Psoas muscle (tissue), 8 donors: ENCODE data around the gene ARID4B. TPM values are rescaled to one million over a fixed set of nuclear protein-coding genes. Genes with fewer than 3 reads are reported as not detected.
"Not testable (repeated sequence)": the region's sequence is repeated elsewhere in the genome, so short reads cannot be mapped to it uniquely, and the experiment has no call there.

ENCODE experiments used
- ATAC-seq, 4 donors: fragments of 200-7000 bp; cut with Tn5 transposase; one replicate each; pipeline ENCODE4 v1.9.1; 2020; ENCODE audit warnings: moderate library complexity in 3 of 4, mild to moderate bottlenecking in 2 of 4
- DNase-seq, 2 donors: peaks; one replicate each; pipeline ENCODE4 v3.0.0-alpha.2; 2020
- H3K27ac ChIP-seq: fragments of 200-600 bp; one replicate; pipeline ENCODE4 v1.8.0; 2022
- H3K27me3 ChIP-seq, 3 donors: fragments of 200-600 bp in 1 of 3; one replicate each; pipeline versions ENCODE4 v1.6.1 to v1.8.0; 2013 to 2022; ENCODE audit warnings: low read length in 2 of 3, mild to moderate bottlenecking in 2 of 3, moderate library complexity in 1 of 3; ENCODE audit not compliant: insufficient read depth in 3 of 3
- H3K36me3 ChIP-seq, 2 donors: fragments of 200-600 bp in 1 of 2; one replicate each; pipeline versions ENCODE4 v1.6.1 to v1.8.0; 2013 to 2022; ENCODE audit warnings: low read depth in 1 of 2, mild to moderate bottlenecking in 1 of 2, moderate library complexity in 1 of 2; ENCODE audit not compliant: insufficient read depth in 1 of 2
- H3K4me1 ChIP-seq: fragments of 200-600 bp; one replicate; pipeline ENCODE4 v1.8.0; 2022
- H3K4me3 ChIP-seq: fragments of 200-600 bp; one replicate; pipeline ENCODE4 v1.8.0; 2022; ENCODE audit warnings: mild to moderate bottlenecking
- H3K9me3 ChIP-seq: fragments of 200-600 bp; one replicate; pipeline ENCODE4 v1.8.0; 2022
- WGBS, 3 donors: extraction: QIAGEN DNeasy Blood & Tissue Kit; methylation state at CpG; one replicate each; pipeline versions ENCODE4 v1.1.6 to v1.1.7; 2013; 5-methylcytosine and 5-hydroxymethylcytosine counted together
- intact Hi-C, 2 donors: fragments of 100-400 bp; cut with DNase I; formaldehyde crosslinking; loops; one replicate each; pipeline versions ENCODE4 v1.11.0 to v1.14.2; 2022
- polyA plus RNA-seq, 3 donors: library from polyadenylated mRNA; stranded (reverse); fragments of 200-250 nt; gene quantifications; one replicate each; pipeline ENCODE4 v1.2.3, GENCODE V29; 2013
- total RNA-seq, 4 donors: library from RNA; stranded (reverse); fragmentation: NEBNext Ultra II Directional in 2 of 4; extraction: Animal tissue kit (Norgen Biotek cat#: 25700) in 2 of 4; gene quantifications; one replicate each; pipeline versions ENCODE4 v1.2.1 to v1.2.4, GENCODE V29; 2021 to 2023
- TF ChIP-seq, protein P1 (sequence below): fragments of 200-600 bp; IDR thresholded peaks from one replicate; pipeline ENCODE4 v1.8.0; 2022; ENCODE audit warnings: antibody characterized with exemption
- donor health status: healthy with polysubstance abuse.
- donor health status: DM: no; HTN: no; CAD: no; lungs with moderate emphysema.
- donor health status: Bipolar disorder and iron deficiency.
- donor health status: healthy.
- donor health status: DM: yes; HTN: yes; CAD: no.
- donor health status: DM: no; HTN: no; CAD: no.
- donor health status: DM: no; HTN: no; CAD: no.
- donor health status: DM: yes; HTN: yes; CAD: no.

Gene ARID4B
- total and polyA plus RNA-seq, 7 donors = 2.9 to 16.0 (median 13.7) TPM

GRCh38 chr1:235272851-235273250, 55.1 kb downstream of the ARID4B start:
- ATAC-seq = no peak
- DNase-seq = no peak
- TF ChIP-seq, protein P1, sequence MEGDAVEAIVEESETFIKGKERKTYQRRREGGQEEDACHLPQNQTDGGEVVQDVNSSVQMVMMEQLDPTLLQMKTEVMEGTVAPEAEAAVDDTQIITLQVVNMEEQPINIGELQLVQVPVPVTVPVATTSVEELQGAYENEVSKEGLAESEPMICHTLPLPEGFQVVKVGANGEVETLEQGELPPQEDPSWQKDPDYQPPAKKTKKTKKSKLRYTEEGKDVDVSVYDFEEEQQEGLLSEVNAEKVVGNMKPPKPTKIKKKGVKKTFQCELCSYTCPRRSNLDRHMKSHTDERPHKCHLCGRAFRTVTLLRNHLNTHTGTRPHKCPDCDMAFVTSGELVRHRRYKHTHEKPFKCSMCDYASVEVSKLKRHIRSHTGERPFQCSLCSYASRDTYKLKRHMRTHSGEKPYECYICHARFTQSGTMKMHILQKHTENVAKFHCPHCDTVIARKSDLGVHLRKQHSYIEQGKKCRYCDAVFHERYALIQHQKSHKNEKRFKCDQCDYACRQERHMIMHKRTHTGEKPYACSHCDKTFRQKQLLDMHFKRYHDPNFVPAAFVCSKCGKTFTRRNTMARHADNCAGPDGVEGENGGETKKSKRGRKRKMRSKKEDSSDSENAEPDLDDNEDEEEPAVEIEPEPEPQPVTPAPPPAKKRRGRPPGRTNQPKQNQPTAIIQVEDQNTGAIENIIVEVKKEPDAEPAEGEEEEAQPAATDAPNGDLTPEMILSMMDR = no peak
- Histone ChIP-seq H3K36me3 (no peaks in the 10 kb centered on the region), H3K27ac (no peak overlapping the region), H3K4me1 (peaks cover 33% of the 10 kb centered on the region), H3K4me3 (no peak overlapping the region), H3K27me3 (no peaks in the 10 kb centered on the region), H3K9me3 (no peaks in the 10 kb centered on the region)
- intact Hi-C loops = no loop called here
- WGBS, 3 donors = 70 to 82% (median 80%) methylated on average over 4 of the region's 4 CpGs

GRCh38 chr1:235270625-235271024, 57.4 kb downstream of the ARID4B start:
- Histone ChIP-seq H3K27me3 (no peaks in the 10 kb centered on the region), H3K27ac (no peak overlapping the region), H3K9me3 (no peaks in the 10 kb centered on the region), H3K36me3 (no peaks in the 10 kb centered on the region), H3K4me3 (no peak overlapping the region), H3K4me1 (peaks cover 32% of the 10 kb centered on the region)
- peak in 1 of 4 donors; percentile 21 for ATAC-seq
- DNase-seq = no peak
- TF ChIP-seq, protein P1 = no peak
- intact Hi-C loops = no loop called here

DNA sequence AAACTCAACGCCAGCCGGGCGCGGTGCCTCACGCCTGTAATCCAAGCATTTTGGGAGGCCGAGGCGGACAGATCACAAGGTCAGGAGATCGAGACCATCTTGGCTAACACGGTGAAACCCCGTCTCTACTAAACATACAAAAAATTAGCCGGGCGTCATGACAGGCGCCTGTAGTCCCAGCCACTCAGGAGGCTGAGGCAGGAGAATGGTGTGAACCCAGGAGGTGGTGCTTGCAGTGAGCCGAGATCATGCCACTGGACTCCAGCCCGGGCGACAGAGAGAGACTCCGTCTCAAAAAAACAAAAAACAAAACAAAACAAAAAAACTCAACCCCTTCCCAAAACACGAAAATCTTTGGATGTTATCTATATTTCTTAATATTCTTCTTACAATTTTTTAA, 58.0 kb downstream of the ARID4B start:
- H3K36me3 ChIP-seq, H3K4me3 ChIP-seq, H3K27ac ChIP-seq, intact Hi-C loops, ATAC-seq, H3K27me3 ChIP-seq, DNase-seq, H3K9me3 ChIP-seq: not testable (repeated sequence)
- H3K4me1 ChIP-seq = peaks cover 26% of the 10 kb centered on the region
- WGBS, 3 donors = 88 to 92% (median 88%) methylated on average over 18 of the region's 18 CpGs

DNA sequence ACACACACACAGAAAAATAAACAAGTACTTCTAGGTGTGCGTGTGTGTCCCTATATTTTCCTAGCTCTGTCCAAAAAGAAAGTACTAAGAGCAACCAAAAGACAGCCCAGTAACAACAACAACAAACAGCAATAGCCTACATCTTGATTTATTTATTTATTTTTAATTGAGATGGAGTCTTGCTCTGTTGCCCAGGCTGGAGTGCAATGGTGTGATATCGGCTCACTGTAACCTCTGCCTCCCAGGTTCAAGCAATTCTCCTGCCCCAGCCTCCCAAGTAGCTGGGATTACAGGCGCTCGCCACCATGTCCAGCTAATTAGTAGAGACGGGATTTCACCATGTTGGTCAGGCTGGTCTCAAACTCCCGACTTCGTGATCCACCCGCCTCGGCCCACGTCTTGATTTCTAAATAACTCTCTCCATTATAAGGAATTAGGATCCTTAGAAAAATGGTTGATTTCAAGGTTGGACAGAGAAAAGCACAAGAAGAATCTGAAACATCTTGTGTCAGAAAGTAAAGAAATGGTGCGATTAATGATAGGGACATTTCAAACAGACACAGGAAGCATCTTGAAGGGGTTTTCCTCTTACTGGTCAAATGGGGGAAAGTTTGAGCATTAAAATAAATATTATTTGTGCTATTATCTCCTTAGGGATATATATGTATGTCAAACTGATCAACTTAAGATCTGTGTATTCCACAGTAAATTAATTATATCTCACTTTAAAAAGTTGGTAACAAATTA, 59.4 kb downstream of the ARID4B start:
- intact Hi-C loops = no loop called here
- ATAC-seq (no peak), DNase-seq (no peak)
- H3K4me1 ChIP-seq = peaks cover 33% of the 10 kb centered on the region
- TF ChIP-seq, protein P1 = no peak
- 95 to 98% (median 95%) methylated on average over 11 of the region's 11 CpGs for WGBS, 3 donors
- H3K9me3 ChIP-seq = no peaks in the 10 kb centered on the region
- H3K27ac ChIP-seq = no peak overlapping the region
- no peak overlapping the region for H3K4me3 ChIP-seq
- no peaks in the 10 kb centered on the region for H3K36me3 ChIP-seq
- no peaks in the 10 kb centered on the region for H3K27me3 ChIP-seq

DNA sequence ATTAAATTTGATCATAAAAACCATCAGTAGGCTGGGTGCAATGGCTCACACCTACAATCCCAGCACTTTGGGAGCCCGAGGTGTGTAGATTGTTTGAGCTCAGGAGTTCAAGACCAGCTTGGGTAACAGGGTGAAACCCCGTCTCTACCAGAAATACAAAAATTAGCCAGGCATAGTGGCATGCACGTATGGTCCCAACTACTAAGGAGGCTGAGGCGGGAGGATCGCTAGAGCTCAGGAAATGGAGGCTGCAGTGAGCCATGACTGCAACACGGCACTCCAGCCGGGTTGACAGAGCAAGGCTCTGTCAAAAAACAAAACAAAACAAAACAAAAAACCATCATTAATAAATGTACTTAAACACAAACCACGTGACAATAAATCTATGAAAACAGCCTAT, 61.0 kb downstream of the ARID4B start:
- TF ChIP-seq, protein P1 = no peak
- intact Hi-C loops = no loop called here
- H3K4me1 ChIP-seq = peaks cover 35% of the 10 kb centered on the region
- no peak overlapping the region for H3K27ac ChIP-seq
- no peaks in the 10 kb centered on the region for H3K36me3 ChIP-seq
- H3K4me3 ChIP-seq = no peak overlapping the region
- H3K27me3 ChIP-seq = no peaks in the 10 kb centered on the region
- ATAC-seq (no peak), DNase-seq (no peak)
- 94 to 98% (median 95%) methylated on average over 8 of the region's 8 CpGs for WGBS, 3 donors
- H3K9me3 ChIP-seq = no peaks in the 10 kb centered on the region
